Skeletal muscle cell (primary cell): Measurements from ENCODE around the gene KCNJ12.
A peak's percentile ranks its signal among the peaks of the same experiment; 100 is the strongest.
"Not testable (repeated sequence)": the region's sequence is repeated elsewhere in the genome, so short reads cannot be mapped to it uniquely, and the experiment has no call there.

Experiments
- DNase-seq: peaks from one replicate; pipeline ENCODE4 v3.0.0-alpha.2; 2010; ENCODE audit warnings: low read depth
- H3K4me3 ChIP-seq: 2 replicates; pipeline ENCODE4 v1.5.1; 2011; ENCODE audit warnings: low read depth, mild to moderate bottlenecking, control low read depth, low read length, moderate library complexity

The KCNJ12 gene

DNA sequence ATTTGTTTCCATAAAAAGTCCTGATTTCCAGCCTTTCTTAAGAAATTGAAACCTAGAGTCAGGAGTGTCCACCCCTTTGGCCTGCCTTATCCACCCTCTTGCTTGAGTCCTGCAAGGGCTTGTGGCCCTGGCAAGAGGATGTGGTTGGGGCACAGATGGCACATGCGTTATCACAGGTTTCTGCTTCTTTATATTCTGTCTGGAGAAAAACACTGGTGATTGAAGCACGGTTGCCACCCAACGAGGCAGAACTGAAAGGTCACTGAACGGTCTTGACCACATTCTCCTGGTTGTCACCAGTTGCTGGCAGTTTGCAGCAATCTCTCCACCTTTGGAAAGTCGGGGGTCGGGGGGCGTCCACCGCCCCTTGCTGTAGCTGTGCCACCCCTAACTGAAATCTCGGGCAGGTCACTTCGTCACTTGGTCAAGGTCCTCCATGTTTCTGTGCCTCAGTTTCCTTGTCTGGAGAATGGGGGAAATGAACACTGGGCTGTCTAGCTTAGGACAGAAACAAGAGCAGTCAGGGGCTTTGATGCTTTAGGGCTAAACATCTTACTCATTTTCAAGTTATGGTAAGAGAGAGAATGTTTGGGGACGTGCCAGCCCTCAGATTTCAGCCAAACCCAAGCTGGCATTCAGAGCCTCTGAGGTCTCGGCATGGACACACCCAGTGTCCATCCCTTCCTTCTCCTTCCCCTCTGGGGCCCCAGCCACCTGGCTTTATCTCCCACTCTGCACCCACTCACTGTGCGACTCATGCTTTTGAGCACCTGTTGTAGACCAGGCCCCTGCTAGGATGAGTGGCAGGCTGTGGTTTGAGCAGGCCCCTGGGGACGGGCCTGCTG lies 27.9 kb upstream of the KCNJ12 start:
- DNase-seq, result peak; percentile 10
- H3K4me3 ChIP-seq, result not testable (repeated sequence)

DNA sequence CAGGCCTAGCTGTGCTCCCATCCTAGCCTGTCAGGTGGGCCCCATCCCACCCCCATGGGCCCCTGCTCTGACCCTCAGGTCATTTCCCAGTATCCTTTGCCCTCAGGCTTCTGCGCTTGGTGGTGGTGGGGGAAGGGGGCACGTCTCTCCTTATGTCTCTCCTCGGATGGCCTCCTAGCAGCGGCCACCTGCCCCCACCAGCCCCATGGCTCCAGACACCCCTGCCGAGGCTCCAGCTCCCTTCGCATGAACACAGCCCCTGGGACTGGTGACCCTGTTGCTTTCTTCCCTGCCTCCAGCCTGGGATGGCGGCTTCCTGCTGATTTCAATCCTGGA lies 27.3 kb upstream of the KCNJ12 start:
- not testable (repeated sequence) for H3K4me3 ChIP-seq, DNase-seq

- H3K4me3 ChIP-seq, DNase-seq: not testable (repeated sequence)
Observed at GRCh38 chr17:21349358-21350050, 26.7 kb upstream of the KCNJ12 start.

DNA sequence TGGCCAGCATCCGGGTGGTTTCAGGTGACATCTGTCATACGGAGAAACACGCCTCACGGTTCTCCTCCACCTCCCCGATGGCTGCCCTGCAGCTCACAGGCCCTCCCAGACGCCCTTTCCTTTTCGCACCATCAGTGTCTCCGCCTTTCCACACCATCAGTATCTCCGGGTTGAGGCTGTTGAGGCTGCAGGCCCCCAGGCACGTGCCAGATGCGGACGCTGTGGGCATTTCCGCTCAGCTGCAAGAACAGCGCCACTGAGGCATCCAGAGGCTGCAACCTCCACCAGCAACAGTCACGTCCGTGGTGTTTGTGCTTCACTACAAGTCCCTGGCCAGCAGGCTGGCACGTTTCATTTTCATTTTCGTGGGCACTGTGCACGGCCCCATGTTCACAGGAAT lies 25.7 kb upstream of the KCNJ12 start:
- DNase-seq, H3K4me3 ChIP-seq: not testable (repeated sequence)

DNA sequence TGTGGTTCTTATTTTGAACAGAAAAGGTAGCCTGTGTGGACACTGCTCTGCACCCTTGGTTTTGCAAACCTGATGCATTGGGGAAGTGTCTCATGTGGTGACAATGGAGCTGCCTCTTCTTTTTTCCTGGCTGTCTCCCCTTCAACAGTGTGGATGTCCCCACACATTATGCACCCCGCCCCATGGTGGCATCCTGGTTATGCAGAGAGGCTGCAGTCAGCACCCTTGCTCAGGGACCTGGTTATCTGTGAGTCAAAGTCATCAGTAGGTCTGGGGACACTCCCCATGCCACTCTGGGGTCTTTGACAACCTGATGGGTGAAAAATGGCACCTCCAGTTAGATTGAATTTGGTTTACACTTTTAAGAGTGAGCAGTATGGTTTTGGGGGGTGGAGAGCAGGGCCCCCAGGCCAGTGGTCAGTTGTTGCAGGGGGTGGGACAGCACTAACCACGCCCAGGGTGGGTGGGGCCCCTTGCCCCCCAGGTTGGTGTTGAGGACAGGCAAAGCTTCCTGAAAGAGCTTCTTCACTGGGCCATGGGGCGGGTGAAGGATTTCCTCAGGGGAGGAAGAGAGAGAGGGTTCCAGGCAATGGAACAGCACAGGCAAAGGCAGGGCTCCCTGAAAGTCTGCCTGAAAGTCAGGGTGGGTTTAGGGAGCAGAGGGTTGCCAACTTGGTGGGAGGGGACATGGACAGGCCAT lies 24.6 kb upstream of the KCNJ12 start:
- no peak overlapping the region for H3K4me3 ChIP-seq
- DNase-seq, result no peak

- H3K4me3 ChIP-seq, result no peak overlapping the region
- DNase-seq, result no peak
Observed at GRCh38 chr17:21352221-21352980, 23.8 kb upstream of the KCNJ12 start.

- no peak for DNase-seq
Observed at GRCh38 chr17:21352981-21353265, 23.2 kb upstream of the KCNJ12 start.

GRCh38 chr17:21353326-21354010 lies 22.7 kb upstream of the KCNJ12 start:
- no peak for DNase-seq
- no peak overlapping the region for H3K4me3 ChIP-seq

More at GRCh38 chr17:21352981-21353265, 23.2 kb upstream of the KCNJ12 start:
- no peak overlapping the region for H3K4me3 ChIP-seq

GRCh38 chr17:21354796-21355385 lies 21.3 kb upstream of the KCNJ12 start:
- H3K4me3 ChIP-seq, result no peak overlapping the region
- DNase-seq, result no peak

DNA sequence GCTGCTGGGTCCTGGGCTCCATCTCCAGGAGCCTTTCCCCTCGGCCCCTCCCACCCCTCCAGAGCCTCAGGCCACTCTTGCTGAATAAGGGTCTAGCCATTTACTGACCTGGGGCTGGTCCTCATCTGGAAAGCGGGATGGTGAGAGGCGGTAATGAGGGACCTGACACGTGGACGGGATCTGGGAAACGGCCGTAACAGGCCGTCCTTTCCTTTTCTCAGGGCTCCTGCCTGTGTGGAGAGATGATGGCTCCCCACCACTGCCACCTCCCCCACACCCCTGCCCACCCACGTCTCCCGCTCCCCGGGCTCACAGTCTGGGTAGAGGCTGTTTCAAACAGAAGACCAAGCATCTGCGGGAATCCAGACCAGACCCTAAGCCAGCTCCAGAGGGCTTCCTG lies 20.6 kb upstream of the KCNJ12 start:
- no peak overlapping the region for H3K4me3 ChIP-seq
- no peak for DNase-seq

DNA sequence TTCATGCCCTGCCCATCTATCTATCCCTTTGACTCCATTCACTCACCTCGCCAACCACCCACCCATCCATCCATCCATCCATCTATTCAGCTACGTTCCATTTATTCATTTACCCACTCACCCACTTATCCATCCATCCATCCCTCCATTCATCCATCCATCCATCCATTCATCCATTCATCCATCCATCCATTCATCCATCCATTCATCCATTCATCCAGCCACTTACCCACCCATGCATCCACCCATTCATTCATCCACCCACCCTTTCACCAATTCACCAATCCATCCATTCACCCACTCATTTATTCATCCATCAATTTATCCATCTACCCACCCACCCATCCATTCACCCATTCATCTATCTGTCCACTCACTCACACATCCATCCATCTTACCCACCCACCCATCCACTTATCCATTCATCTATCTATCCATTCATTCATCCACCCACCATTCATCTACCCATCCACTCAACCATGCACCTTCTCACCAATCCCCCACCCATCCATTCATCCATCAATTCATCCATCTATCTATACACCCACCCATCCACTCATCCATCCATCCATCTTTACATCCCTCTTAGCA lies 19.5 kb upstream of the KCNJ12 start:
- no peak overlapping the region for H3K4me3 ChIP-seq
- DNase-seq, result no peak

DNA sequence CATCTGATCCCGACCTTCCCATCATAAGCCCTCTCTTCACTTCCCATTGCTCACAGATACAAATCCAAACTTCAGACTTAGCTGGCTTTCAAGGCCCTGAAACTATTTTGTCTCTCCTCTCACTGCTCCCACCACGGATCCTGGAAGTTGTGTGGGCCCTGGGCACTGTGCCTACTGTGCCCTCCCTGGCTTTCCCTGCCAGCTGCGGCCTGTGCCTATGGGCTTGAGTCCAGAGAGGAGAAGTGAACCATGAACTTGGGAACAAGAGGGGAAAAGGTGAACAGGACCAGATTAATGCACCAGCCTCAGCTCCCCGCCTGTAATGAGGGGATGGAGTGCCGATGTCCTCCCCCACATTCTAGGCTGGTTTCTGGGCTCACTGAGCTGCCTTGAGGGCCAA lies 18.9 kb upstream of the KCNJ12 start:
- DNase-seq, result no peak
- no peak overlapping the region for H3K4me3 ChIP-seq

- DNase-seq, result no peak
- H3K4me3 ChIP-seq, result no peak overlapping the region
Observed at GRCh38 chr17:21357696-21358656, 18.2 kb upstream of the KCNJ12 start.

DNA sequence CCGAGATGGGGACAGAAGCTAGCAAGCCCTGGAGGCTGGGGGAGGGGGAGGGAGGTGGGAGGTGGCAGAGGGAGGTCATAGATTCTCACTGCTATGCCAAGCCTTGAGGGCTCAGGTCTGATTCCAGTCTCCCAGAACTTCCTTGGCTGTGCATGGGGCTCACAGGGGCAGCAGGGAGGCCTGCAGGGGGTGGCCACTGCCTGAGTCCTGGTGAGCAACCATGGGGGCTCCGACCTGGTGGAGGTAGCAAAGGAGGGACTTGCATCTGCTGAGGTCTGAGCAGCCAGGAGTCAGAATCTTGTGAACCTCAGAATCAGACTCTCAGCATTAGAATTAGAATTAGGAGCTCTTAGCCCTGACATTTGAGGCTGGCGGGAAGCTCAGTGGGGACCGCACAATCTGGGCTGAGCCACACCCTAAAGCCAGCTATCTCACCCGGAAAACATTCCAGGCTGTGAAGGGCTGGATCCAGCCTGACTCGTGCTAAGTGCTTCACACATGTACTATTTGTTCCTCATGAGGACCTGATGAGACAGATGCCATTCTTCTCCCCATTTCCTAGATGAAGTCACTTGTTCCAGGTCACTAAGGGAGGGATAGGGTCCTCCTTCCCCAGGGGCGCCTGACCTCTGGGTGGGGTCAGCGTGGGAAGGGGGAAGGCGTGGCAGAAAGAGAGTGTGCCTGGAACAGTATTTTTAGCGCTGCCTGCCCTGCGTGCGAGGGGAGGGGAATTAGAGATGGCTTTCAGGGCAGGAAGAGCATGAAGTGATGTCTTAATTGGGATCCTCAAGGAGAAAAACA lies 17.3 kb upstream of the KCNJ12 start:
- DNase-seq, result no peak
- H3K4me3 ChIP-seq, result no peak overlapping the region

DNA sequence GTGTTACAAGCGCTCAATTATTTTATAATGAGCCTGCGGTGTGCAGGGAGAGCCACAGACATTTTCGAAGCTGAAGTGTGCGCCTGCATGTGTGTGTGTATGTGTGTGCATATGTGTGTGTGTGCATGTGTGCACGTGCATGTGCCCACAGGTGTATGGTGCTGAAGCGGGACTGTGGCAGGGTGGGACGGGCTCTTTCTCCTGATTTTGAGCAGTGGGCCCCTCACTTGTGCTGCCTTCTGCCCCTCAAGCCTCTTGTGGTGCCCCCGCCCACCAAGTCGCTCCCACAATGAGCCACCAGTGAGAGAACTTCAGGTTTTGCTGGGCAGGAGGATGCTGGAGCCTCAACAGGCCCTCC lies 16.7 kb upstream of the KCNJ12 start:
- DNase-seq, result no peak
- no peak overlapping the region for H3K4me3 ChIP-seq

GRCh38 chr17:21360048-21360447 lies 16.1 kb upstream of the KCNJ12 start:
- DNase-seq, result no peak
- no peak overlapping the region for H3K4me3 ChIP-seq
